ENCODE results near the gene COMT.

The COMT gene

DNA sequence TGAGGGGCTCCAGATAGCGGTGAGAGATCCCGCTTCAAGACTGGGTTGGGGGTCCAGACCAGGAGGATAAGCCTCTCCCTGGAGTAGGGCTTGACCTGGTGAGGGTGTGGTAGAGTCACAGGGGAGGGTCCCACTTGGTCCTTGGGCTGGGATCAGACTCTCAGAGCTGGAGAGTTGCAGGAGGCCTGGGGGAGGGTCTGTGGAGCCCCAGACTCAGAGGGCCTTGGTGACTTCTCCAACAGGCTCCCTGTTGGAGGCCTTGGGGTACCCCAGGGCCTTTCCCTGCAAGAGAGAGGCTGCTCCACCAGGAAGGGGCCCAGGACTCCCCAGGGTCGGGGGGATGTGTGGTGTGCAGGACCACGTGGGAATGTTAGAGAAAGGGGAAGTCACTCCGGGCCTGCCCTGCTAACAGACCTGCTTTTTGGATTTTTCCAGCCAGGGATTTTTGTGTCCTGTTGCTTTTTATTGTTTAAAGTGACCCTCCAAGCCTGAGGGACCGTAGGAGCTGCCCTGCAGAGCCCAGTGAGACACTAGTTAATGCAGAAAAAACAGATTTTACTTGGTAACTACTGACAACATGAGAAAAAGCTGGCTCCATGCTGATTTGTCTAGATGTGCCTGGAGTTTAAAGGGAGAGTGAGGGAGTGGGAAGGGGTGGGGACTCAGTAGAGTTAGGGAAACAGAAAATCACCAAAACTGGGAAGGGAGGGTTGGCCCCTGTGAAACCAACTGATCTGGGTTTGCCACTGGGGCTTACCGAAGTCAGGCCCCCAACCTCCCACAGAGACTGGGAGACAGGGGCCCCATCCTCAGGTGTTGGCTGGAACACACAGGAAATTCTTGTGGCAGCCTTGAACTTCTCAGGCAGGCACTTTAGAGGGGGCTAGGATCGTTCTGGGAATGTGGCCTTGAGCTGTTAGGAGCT, 847 bp downstream of the COMT start:
- Histone ChIP-seq H3K4me1 (ENCODE audit: insufficient read depth, low read length, poor library complexity, severe bottlenecking) (peaks cover 41% of the 10 kb centered on the region), H3K36me3 (ENCODE audit: insufficient read depth, low read length) (no peaks in the 10 kb centered on the region), H3K9ac (ENCODE audit: low read depth, low read length, poor library complexity, severe bottlenecking) (peak overlapping the region; percentile 99), H3F3A (ENCODE audit: low read depth) (0 out of 2 replicates have a peak, but pooled peaks cover 4% of the 10 kb centered on the region), H4K20me1 (ENCODE audit: insufficient read depth, low read length, poor library complexity, severe bottlenecking) (peaks cover 12% of the 10 kb centered on the region), H3K4me3 (ENCODE audit: low read length, poor library complexity, severe bottlenecking) (peak overlapping the region; percentile 89), H3K27me3 (ENCODE audit: insufficient read depth, low read length, poor library complexity, severe bottlenecking) (peaks cover 7% of the 10 kb centered on the region), H3K9me2 (replicated peaks; ENCODE audit: low read depth, low read length) (no peaks in the 10 kb centered on the region), H3K9me3 (ENCODE audit: insufficient read depth, low read depth, low read length) (no peaks in the 10 kb centered on the region), H3K4me2 (ENCODE audit: low read depth, low read length, poor library complexity, severe bottlenecking) (peak overlapping the region; percentile 99), H2AFZ (ENCODE audit: low read length) (no peak overlapping the region), H3K79me2 (ENCODE audit: insufficient read depth, low read length) (peaks cover 71% of the 10 kb centered on the region)
- TF ChIP-seq, protein P1, sequence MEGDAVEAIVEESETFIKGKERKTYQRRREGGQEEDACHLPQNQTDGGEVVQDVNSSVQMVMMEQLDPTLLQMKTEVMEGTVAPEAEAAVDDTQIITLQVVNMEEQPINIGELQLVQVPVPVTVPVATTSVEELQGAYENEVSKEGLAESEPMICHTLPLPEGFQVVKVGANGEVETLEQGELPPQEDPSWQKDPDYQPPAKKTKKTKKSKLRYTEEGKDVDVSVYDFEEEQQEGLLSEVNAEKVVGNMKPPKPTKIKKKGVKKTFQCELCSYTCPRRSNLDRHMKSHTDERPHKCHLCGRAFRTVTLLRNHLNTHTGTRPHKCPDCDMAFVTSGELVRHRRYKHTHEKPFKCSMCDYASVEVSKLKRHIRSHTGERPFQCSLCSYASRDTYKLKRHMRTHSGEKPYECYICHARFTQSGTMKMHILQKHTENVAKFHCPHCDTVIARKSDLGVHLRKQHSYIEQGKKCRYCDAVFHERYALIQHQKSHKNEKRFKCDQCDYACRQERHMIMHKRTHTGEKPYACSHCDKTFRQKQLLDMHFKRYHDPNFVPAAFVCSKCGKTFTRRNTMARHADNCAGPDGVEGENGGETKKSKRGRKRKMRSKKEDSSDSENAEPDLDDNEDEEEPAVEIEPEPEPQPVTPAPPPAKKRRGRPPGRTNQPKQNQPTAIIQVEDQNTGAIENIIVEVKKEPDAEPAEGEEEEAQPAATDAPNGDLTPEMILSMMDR (conservative IDR thresholded peaks at IDR 0.05; ENCODE audit: low read length) = no peak
- TF ChIP-seq EZH2phosphoT487 (IDR thresholded peaks at IDR 0.05; ENCODE audit: borderline replicate concordance) = no peak

DNA sequence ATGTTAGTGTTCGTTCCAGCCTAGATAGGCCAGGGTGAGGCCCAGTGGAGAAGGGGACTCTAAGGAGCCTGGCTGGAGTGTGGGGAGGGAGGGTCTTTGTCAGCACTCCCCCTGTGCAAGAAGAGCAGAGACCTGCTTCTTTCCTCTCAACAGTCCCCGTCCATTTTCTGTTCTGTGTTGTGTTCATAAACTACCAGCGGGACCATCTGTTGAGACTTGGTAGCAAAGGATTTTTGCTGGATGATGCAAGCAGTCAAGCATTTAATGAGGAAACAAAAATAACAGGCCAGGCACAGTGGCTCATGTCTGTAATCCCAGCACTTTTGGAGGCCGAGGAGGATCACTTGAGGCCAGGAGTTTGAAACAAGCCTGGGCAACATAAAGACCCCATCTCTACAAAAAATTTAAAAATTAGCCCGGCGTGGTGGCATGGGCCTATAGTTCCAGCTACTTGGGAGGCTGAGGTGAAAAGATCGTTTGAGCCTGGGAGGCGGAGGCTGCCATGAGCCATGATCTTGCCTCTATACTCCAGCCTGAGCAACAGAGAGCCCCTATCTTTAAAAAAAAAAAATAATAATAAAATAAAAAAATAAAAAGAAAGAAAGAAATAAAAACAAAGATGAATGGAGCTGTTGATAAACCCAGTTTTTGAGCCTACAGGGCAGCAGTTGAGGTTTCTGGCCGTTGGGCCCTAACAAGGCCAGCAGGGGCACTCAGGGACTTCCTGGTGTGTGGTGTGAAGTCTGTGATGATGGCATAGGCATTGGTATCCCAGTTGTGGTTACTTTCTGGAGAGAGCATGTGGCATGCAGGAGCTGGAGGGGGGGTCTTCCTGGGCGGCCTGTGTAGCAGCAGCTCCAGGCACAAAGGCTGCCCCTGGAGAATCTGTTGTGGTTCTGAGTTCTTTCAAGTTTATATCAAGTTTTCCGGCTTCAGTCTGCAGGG, 1.8 kb downstream of the COMT start:
- Histone ChIP-seq H3K9me3 (ENCODE audit: insufficient read depth, low read depth, low read length) (no peaks in the 10 kb centered on the region), H3K9ac (ENCODE audit: low read depth, low read length, poor library complexity, severe bottlenecking) (peak overlapping the region; percentile 99), H3K27me3 (ENCODE audit: insufficient read depth, low read length, poor library complexity, severe bottlenecking) (peaks cover 7% of the 10 kb centered on the region), H3K4me2 (ENCODE audit: low read depth, low read length, poor library complexity, severe bottlenecking) (peak overlapping the region; percentile 99), H3K4me3 (ENCODE audit: low read length, poor library complexity, severe bottlenecking) (peak overlapping the region; percentile 89), H3K79me2 (ENCODE audit: insufficient read depth, low read length) (peaks cover 77% of the 10 kb centered on the region), H3F3A (ENCODE audit: low read depth) (0 out of 2 replicates have a peak, but pooled peaks cover 4% of the 10 kb centered on the region), H3K4me1 (ENCODE audit: insufficient read depth, low read length, poor library complexity, severe bottlenecking) (peaks cover 43% of the 10 kb centered on the region), H3K36me3 (ENCODE audit: insufficient read depth, low read length) (no peaks in the 10 kb centered on the region), H4K20me1 (ENCODE audit: insufficient read depth, low read length, poor library complexity, severe bottlenecking) (peaks cover 21% of the 10 kb centered on the region), H2AFZ (ENCODE audit: low read length) (no peak overlapping the region), H3K9me2 (replicated peaks; ENCODE audit: low read depth, low read length) (no peaks in the 10 kb centered on the region)
- no peak for TF ChIP-seq EZH2phosphoT487 (IDR thresholded peaks at IDR 0.05; ENCODE audit: borderline replicate concordance)
- TF ChIP-seq, protein P1 (conservative IDR thresholded peaks at IDR 0.05; ENCODE audit: low read length) = peak; percentile 35

DNA sequence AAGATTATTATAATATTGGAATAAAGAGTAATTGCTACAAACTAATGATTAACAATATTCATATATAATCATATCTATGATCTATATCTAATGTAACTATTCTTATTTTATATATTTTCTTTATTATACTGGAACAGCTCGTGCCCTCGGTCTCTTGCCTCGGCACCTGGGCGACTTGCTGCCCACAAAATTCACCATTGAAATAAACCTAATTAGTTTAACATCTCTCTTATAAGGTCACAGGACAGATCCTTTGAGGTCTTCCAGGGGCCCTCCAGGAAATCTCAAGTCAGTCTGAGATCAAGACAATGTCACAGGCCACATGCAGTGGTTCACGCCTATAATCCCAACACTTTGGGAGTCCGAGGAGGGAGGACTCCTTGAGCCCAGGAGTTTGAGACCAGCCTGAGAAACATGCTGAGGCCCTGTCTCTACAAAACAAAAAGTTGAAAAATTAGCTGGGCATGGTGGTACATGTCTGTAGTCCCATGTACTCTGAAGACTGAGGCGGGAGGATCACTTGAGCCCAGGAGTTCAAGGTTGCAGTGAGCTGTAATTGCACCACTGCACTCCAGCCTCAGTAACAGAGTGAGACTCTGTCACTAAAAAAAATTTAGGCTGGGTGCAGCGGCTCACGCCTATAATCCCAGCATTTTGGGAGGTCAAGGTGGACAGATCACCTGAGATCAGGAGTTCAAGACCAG, 6.6 kb downstream of the COMT start:
- no peak overlapping the region for H3K4me3 ChIP-seq (ENCODE audit: low read length, poor library complexity, severe bottlenecking)
- peaks cover 76% of the 10 kb centered on the region for H3K79me2 ChIP-seq (ENCODE audit: insufficient read depth, low read length)
- H3K27me3 ChIP-seq (ENCODE audit: insufficient read depth, low read length, poor library complexity, severe bottlenecking) = no peaks in the 10 kb centered on the region
- peaks cover 29% of the 10 kb centered on the region for H3K4me1 ChIP-seq (ENCODE audit: insufficient read depth, low read length, poor library complexity, severe bottlenecking)
- H4K20me1 ChIP-seq (ENCODE audit: insufficient read depth, low read length, poor library complexity, severe bottlenecking) = peaks cover 45% of the 10 kb centered on the region
- H3K9ac ChIP-seq (ENCODE audit: low read depth, low read length, poor library complexity, severe bottlenecking) = no peak overlapping the region
- H3F3A ChIP-seq (ENCODE audit: low read depth) = 0 out of 2 replicates have a peak, but pooled peaks cover 2% of the 10 kb centered on the region
- H3K36me3 ChIP-seq (ENCODE audit: insufficient read depth, low read length) = no peaks in the 10 kb centered on the region
- H3K9me3 ChIP-seq (ENCODE audit: insufficient read depth, low read depth, low read length) = no peaks in the 10 kb centered on the region
- no peak for TF ChIP-seq EZH2phosphoT487 (IDR thresholded peaks at IDR 0.05; ENCODE audit: borderline replicate concordance)
- TF ChIP-seq, protein P1 (conservative IDR thresholded peaks at IDR 0.05; ENCODE audit: low read length) = no peak
- no peaks in the 10 kb centered on the region for H3K9me2 ChIP-seq (replicated peaks; ENCODE audit: low read depth, low read length)
- H3K4me2 ChIP-seq (ENCODE audit: low read depth, low read length, poor library complexity, severe bottlenecking) = no peak overlapping the region
- no peak overlapping the region for H2AFZ ChIP-seq (ENCODE audit: low read length)

Measured in Loucy (cell line).